H9 (cell line): ENCODE measurements around the gene TNFSF4. TPM values are rescaled to one million over a fixed set of nuclear protein-coding genes. Genes with fewer than 3 reads are reported as not detected.

Source experiments
- DNase-seq: peaks from one replicate; pipeline ENCODE4 v3.0.0-alpha.2; 2017
- H2AFZ ChIP-seq: one replicate; pipeline ENCODE4 v1.6.1; 2013; ENCODE audit warnings: mild to moderate bottlenecking, low read length, control low read depth, moderate library complexity
- H2AK5ac ChIP-seq: 2 replicates; pipeline ENCODE4 v1.6.1; 2013; ENCODE audit warnings: low read length, control low read depth, mixed read lengths; ENCODE audit not compliant: insufficient read length
- H2BK120ac ChIP-seq: one replicate; pipeline ENCODE4 v1.6.1; 2013; ENCODE audit warnings: low read depth, mild to moderate bottlenecking, low read length, control low read depth, inconsistent platforms; ENCODE audit not compliant: poor library complexity, severe bottlenecking
- H2BK12ac ChIP-seq: 2 replicates; pipeline ENCODE4 v1.6.1; 2013; ENCODE audit warnings: low read length, control low read depth, mixed read lengths, low read depth; ENCODE audit not compliant: insufficient read length
- H2BK15ac ChIP-seq: 2 replicates; pipeline ENCODE4 v1.6.1; 2013; ENCODE audit warnings: low read depth, low read length, control low read depth
- H2BK20ac ChIP-seq: one replicate; pipeline ENCODE4 v1.6.1; 2013; ENCODE audit warnings: low read depth, mild to moderate bottlenecking, low read length, control low read depth, inconsistent platforms; ENCODE audit not compliant: poor library complexity, severe bottlenecking
- H2BK5ac ChIP-seq: 2 replicates; pipeline ENCODE4 v1.6.1; 2013; ENCODE audit warnings: low read length, control low read depth, mixed read lengths; ENCODE audit not compliant: insufficient read length
- H3K14ac ChIP-seq: 2 replicates; pipeline ENCODE4 v1.6.1; 2013; ENCODE audit warnings: low read length, control low read depth; ENCODE audit not compliant: insufficient read depth
- H3K18ac ChIP-seq: 2 replicates; pipeline ENCODE4 v1.6.1; 2013; ENCODE audit warnings: low read depth, mild to moderate bottlenecking, mixed read lengths, low read length, control low read depth; ENCODE audit not compliant: insufficient read length
- H3K23ac ChIP-seq: 2 replicates; pipeline ENCODE4 v1.6.1; 2013; ENCODE audit warnings: low read length, control low read depth, mixed read lengths, low read depth; ENCODE audit not compliant: insufficient read length
- H3K23me2 ChIP-seq: 2 replicates; pipeline ENCODE4 v1.6.1; 2013; ENCODE audit warnings: low read depth, mild to moderate bottlenecking, mixed read lengths, low read length, control low read depth; ENCODE audit not compliant: insufficient read length, poor library complexity, severe bottlenecking
- H3K27ac ChIP-seq: 2 replicates; pipeline ENCODE4 v1.5.1; 2013; ENCODE audit warnings: low read length, control low read depth, mixed read lengths, low read depth; ENCODE audit not compliant: insufficient read length
- H3K27me3 ChIP-seq: 2 replicates; pipeline ENCODE4 v1.6.1; 2013; ENCODE audit warnings: low read length, control low read depth, inconsistent platforms; ENCODE audit not compliant: insufficient read depth
- H3K4ac ChIP-seq: 2 replicates; pipeline ENCODE4 v1.6.1; 2013; ENCODE audit warnings: low read depth, mild to moderate bottlenecking, control low read depth, inconsistent platforms, low read length, moderate library complexity
- H3K4me1 ChIP-seq: 2 replicates; pipeline ENCODE4 v1.6.1; 2013; ENCODE audit warnings: low read length, control low read depth, inconsistent platforms; ENCODE audit not compliant: insufficient read depth
- H3K4me2 ChIP-seq: 2 replicates; pipeline ENCODE4 v1.6.1; 2013; ENCODE audit warnings: low read length, control low read depth, mixed read lengths; ENCODE audit not compliant: insufficient read length, insufficient read depth
- H3K56ac ChIP-seq: 2 replicates; pipeline ENCODE4 v1.6.1; 2013; ENCODE audit warnings: low read depth, mild to moderate bottlenecking, mixed read lengths, low read length, control low read depth; ENCODE audit not compliant: insufficient read length
- H3K79me1 ChIP-seq: 2 replicates; pipeline ENCODE4 v1.6.1; 2013; ENCODE audit warnings: low read depth, mild to moderate bottlenecking, moderate library complexity, low read length, control low read depth, inconsistent platforms; ENCODE audit not compliant: insufficient read depth, poor library complexity, severe bottlenecking
- H3K79me2 ChIP-seq: 2 replicates; pipeline ENCODE4 v1.6.1; 2013; ENCODE audit warnings: low read length, control low read depth, inconsistent platforms; ENCODE audit not compliant: insufficient read depth
- H3K9ac ChIP-seq: 2 replicates; pipeline ENCODE4 v1.6.1; 2013; ENCODE audit warnings: low read length, control low read depth, mixed read lengths; ENCODE audit not compliant: insufficient read length; ENCODE audit errors: extremely low read depth
- H3K9me3 ChIP-seq: one replicate; pipeline ENCODE4 v1.6.1; 2013; ENCODE audit warnings: low read depth, low read length, inconsistent platforms; ENCODE audit not compliant: control insufficient read depth
- H3T11ph ChIP-seq: one replicate; pipeline ENCODE4 v1.6.1; 2013; ENCODE audit warnings: mild to moderate bottlenecking, low read length, control low read depth, inconsistent platforms
- H4K20me1 ChIP-seq: one replicate; pipeline ENCODE4 v1.6.1; 2013; ENCODE audit not compliant: control insufficient read depth, insufficient read length, insufficient read depth
- H4K5ac ChIP-seq: 2 replicates; pipeline ENCODE4 v1.6.1; 2013; ENCODE audit warnings: low read depth, mild to moderate bottlenecking, mixed read lengths, low read length, control low read depth; ENCODE audit not compliant: insufficient read length
- H4K8ac ChIP-seq: replicated peaks from 2 replicates; pipeline ENCODE4 v1.6.1; 2013; ENCODE audit warnings: low read length, control low read depth, mixed read lengths, low read depth; ENCODE audit not compliant: insufficient read length
- H4K91ac ChIP-seq: 2 replicates; pipeline ENCODE4 v1.6.1; 2013; ENCODE audit warnings: low read depth, mild to moderate bottlenecking, moderate library complexity, mixed read lengths, low read length, control low read depth; ENCODE audit not compliant: insufficient read length
- H3K27ac Mint-ChIP-seq, 3 experiments: 2 replicates in 2 of 3; 3 replicates in 1 of 3; pipeline ENCODE4 v1.8.0; 2020 to 2021; ENCODE audit warnings: mixed read lengths in 3 of 3, mild to moderate bottlenecking in 1 of 3, moderate library complexity in 1 of 3
- H3K27me3 Mint-ChIP-seq: 2 replicates; pipeline ENCODE4 v1.8.0; 2021; ENCODE audit warnings: low read depth, mild to moderate bottlenecking, moderate library complexity, mixed read lengths
- H3K36me3 Mint-ChIP-seq, 3 experiments: 2 replicates in 2 of 3; 3 replicates in 1 of 3; pipeline ENCODE4 v1.8.0; 2020 to 2021; ENCODE audit warnings: low read depth in 3 of 3, mixed read lengths in 3 of 3; ENCODE audit not compliant: insufficient read depth in 1 of 3
- H3K4me1 Mint-ChIP-seq, 2 experiments: 2 replicates each; pipeline ENCODE4 v1.8.0; 2020; ENCODE audit warnings: mixed read lengths in 2 of 2
- H3K4me3 Mint-ChIP-seq, 2 experiments: 2 replicates in 1 of 2; 3 replicates in 1 of 2; pipeline ENCODE4 v1.8.0; 2020 to 2021; ENCODE audit warnings: mild to moderate bottlenecking in 2 of 2, mixed read lengths in 2 of 2, moderate library complexity in 1 of 2
- H3K9me3 Mint-ChIP-seq, 2 experiments: 2 replicates in 1 of 2; 3 replicates in 1 of 2; pipeline ENCODE4 v1.8.0; 2020; ENCODE audit warnings: mild to moderate bottlenecking in 2 of 2, mixed read lengths in 2 of 2, moderate library complexity in 1 of 2
- CTCF ChIP-seq: fragments of 200-600 bp; sonication (generic); conservative IDR thresholded peaks from 3 replicates; pipeline ENCODE4 v1.8.0; 2021; ENCODE audit warnings: antibody characterized with exemption, mild to moderate bottlenecking
- WGBS: extraction: QIAGEN DNeasy Blood & Tissue Kit; methylation state at CpG from one replicate; pipeline ENCODE4 v1.1.7; 2013; ENCODE audit warnings: missing lambda C conversion rate, low lambda C conversion rate, mixed read lengths; ENCODE audit not compliant: insufficient read length; ENCODE audit errors: extremely low coverage; 5-methylcytosine and 5-hydroxymethylcytosine counted together
- total RNA-seq: library from RNA; stranded (reverse); gene quantifications from 2 replicates; pipeline ENCODE4 v1.2.1, GENCODE V29; 2021

Gene TNFSF4
- total RNA-seq, 1 experiment from 2014 or later = 0.28 TPM

- H3K27me3 ChIP-seq = no peaks in the 10 kb centered on the region
- H2BK20ac ChIP-seq = no peak overlapping the region
- Mint-ChIP-seq H3K4me1 (no peaks in the 10 kb centered on the region), H3K4me3 (no peak overlapping the region), H3K9me3 (peaks cover 7 to 21% of the 10 kb centered on the region in 2 experiments; a peak in 4 of 5 replicates), H3K27ac (no peak overlapping the region), H3K36me3 (peaks cover 0 to 3% (median 0%) of the 10 kb centered on the region in 3 experiments; a peak in 2 of 7 replicates), H3K27me3 (peaks cover 2% of the 10 kb centered on the region; the same call in 1 of the 2 replicates)
- no peak overlapping the region for H4K8ac ChIP-seq
- no peak overlapping the region for H3K14ac ChIP-seq
- H3K23ac ChIP-seq = no peak overlapping the region
- H3K18ac ChIP-seq = no peak overlapping the region
- H2AFZ ChIP-seq = no peak overlapping the region
- H2BK15ac ChIP-seq = no peak overlapping the region
- H3K4me1 ChIP-seq = no peaks in the 10 kb centered on the region
- no peak overlapping the region for H3K9ac ChIP-seq
- H3K79me1 ChIP-seq = no peaks in the 10 kb centered on the region
- no peaks in the 10 kb centered on the region for H4K20me1 ChIP-seq
- H2AK5ac ChIP-seq = no peak overlapping the region
- no CpG with 5 or more reads among the region's 6 CpGs for WGBS
- no peak overlapping the region for H3T11ph ChIP-seq
- H3K4me2 ChIP-seq = no peak overlapping the region
- TF ChIP-seq CTCF = no peak
- no peaks in the 10 kb centered on the region for H3K9me3 ChIP-seq
- no peak overlapping the region for H4K91ac ChIP-seq
- H3K4ac ChIP-seq = no peak overlapping the region
- no peak for DNase-seq
- H3K23me2 ChIP-seq = no peaks in the 10 kb centered on the region
- no peak overlapping the region for H2BK12ac ChIP-seq
- no peak overlapping the region for H3K56ac ChIP-seq
- no peak overlapping the region for H2BK5ac ChIP-seq
- H4K5ac ChIP-seq = no peak overlapping the region
- no peaks in the 10 kb centered on the region for H3K79me2 ChIP-seq
- H3K27ac ChIP-seq = no peak overlapping the region
- no peak overlapping the region for H2BK120ac ChIP-seq
Measured at GRCh38 chr1:173241528-173242347, 34.6 kb upstream of the TNFSF4 start.
